ENCODE results near the gene ZNF841. TPM values are rescaled to one million over a fixed set of nuclear protein-coding genes. Genes with fewer than 3 reads are reported as not detected.
A peak's percentile ranks its signal among the peaks of the same experiment; 100 is the strongest.

Gene ZNF841
- total and polyA plus RNA-seq, 12 donors, result 9.2 to 34.1 (median 20.4) TPM

DNA sequence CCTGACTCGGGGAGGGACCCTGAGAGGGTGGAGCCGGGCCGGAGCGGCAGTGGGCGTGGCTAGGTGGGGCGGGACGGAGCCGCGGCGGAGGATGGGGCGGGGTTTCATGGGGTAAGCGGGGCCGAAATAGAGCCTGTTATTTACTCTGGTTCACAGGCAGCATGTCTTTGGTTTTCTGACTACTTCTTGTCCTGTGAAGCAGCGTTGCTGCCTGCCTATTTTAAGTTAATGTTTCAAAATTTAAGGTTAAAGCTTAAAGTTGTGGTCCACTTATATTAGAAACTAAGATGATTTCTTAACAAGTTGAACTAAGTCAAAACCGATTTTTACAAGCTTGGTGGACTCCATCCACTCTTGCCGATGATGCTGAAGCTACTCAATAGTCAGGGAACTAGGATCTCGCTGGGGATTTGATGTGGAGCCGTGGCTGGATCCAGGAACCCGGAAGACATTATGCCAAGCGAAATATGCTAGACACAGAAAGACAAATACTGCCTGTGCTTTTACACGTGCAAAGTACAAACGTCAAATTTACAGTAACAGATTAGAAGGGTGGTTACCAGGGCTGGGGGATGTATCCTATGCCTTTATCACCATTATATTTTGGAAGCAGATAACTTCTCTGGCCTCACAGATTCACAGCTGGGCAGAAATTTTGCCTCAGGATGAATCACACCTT lies 44.6 kb upstream of the ZNF841 start:
- no peak for DNase-seq
- no peaks in the 10 kb centered on the region for H3K9me3 ChIP-seq (replicated peaks in 1 of 3)
- TF ChIP-seq, protein P1, sequence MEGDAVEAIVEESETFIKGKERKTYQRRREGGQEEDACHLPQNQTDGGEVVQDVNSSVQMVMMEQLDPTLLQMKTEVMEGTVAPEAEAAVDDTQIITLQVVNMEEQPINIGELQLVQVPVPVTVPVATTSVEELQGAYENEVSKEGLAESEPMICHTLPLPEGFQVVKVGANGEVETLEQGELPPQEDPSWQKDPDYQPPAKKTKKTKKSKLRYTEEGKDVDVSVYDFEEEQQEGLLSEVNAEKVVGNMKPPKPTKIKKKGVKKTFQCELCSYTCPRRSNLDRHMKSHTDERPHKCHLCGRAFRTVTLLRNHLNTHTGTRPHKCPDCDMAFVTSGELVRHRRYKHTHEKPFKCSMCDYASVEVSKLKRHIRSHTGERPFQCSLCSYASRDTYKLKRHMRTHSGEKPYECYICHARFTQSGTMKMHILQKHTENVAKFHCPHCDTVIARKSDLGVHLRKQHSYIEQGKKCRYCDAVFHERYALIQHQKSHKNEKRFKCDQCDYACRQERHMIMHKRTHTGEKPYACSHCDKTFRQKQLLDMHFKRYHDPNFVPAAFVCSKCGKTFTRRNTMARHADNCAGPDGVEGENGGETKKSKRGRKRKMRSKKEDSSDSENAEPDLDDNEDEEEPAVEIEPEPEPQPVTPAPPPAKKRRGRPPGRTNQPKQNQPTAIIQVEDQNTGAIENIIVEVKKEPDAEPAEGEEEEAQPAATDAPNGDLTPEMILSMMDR (IDR thresholded peaks at IDR 0.05), result no peak
- TF ChIP-seq POLR2A (IDR thresholded peaks at IDR 0.05), result no peak
- no peaks in the 10 kb centered on the region for H3K36me3 ChIP-seq (replicated peaks in 1 of 2)
- peak overlapping the region in 2 of 4 donors; percentile 78 to 84 for H3K4me3 ChIP-seq
- no peaks in the 10 kb centered on the region for H3K27me3 ChIP-seq
- H3K4me1 ChIP-seq (replicated peaks in 1 of 2), result peaks cover 0 to 21% of the 10 kb centered on the region in 2 donors
- intact Hi-C loops (cut with DNase I), result no loop called here
- 11 to 15% (median 13%) methylated on average over 22 of the region's 22 CpGs for WGBS, 4 donors
- H3K27ac ChIP-seq, result peak overlapping the region in 4 of 5 donors; percentile 35 to 99 (median 96)

DNA sequence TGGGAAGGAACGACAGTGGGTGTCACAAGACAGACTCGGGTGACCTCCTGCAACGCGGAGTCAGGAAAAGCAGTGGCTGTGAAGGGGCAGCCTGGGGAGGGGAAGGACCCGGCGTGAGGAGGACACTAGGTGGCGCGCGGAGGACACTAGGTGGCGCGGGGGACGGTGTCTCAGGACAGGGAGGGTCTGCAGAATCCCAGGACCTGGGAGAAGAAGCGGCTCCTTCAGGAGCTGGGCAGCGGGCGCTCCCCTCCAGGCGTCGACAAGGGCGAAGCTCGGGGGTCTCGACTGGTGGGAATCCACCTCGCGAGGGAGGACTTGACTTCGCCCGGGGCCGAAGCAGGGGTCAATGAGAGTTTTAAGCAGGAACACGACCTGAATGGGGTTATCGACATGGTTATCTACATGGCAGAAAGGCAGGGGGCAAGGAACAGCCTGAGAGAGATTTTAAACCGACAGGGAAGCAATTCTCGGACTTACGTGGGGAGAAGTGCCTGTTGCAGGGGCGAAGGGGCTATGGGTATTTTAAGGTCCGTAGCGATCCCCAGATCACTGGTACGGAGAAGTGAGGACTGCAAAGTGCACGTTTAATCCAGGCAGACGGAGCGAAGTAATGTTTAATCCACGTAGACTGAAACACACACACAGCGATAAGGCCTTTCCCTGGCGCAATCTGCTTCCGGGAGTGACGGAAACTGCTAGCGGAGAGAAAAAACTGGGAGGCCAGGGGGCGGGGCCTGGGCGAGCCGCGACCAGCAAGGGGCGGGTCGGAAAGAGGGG lies 43.9 kb upstream of the ZNF841 start, which contains the start of gene ZNF616:
TSS of gene ZNF616 (minus strand) at position 687 of the 780 bp plus-strand sequence. CDS start 9,426 bp downstream, outside the sequence.
- peak; percentile 98 to 99 (median 98) for DNase-seq
- WGBS, 4 donors, result 0% methylated on average over 45 to 49 of the region's 49 CpGs
- peak within 1 kb of the TSS in 3 of 4 donors; percentile 78 to 96 (median 84) for H3K4me3 ChIP-seq
- peak within 1 kb of the TSS; percentile 61 to 99 (median 97) for H3K27ac ChIP-seq
- H3K9me3 ChIP-seq (replicated peaks in 1 of 3), result no peaks in the 10 kb centered on the region
- H3K27me3 ChIP-seq, result no peaks in the 10 kb centered on the region
- peak; percentile 55 to 84 for TF ChIP-seq POLR2A (IDR thresholded peaks at IDR 0.05)
- TF ChIP-seq, protein P1 (IDR thresholded peaks at IDR 0.05), result peak; percentile 65 to 94 (median 88)
- intact Hi-C loops (cut with DNase I), result loop anchor here (2.0 to 5.0 kb wide), 3 partner anchors 48 to 99 kb away; no protein-coding TSS in a partner anchor
- H3K4me1 ChIP-seq (replicated peaks in 1 of 2), result peaks cover 0 to 21% of the 10 kb centered on the region in 2 donors
- H3K36me3 ChIP-seq (replicated peaks in 1 of 2), result no peaks in the 10 kb centered on the region

DNA sequence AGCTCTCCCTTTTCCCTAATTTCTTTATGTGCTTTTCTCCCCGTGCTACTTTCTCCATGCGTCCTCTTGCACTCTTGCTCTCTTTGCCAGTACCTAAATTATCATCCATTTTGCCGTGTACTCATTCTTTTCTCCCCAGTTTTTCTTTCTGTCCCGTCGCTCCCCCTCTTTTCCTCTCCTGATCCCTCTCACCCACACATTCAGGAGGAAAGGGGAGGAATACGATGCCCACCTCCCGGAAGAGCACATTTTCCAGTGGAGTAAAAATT lies 43.4 kb upstream of the ZNF841 start:
- no peaks in the 10 kb centered on the region for H3K27me3 ChIP-seq
- H3K9me3 ChIP-seq (replicated peaks in 1 of 3), result no peaks in the 10 kb centered on the region
- H3K27ac ChIP-seq, result peak overlapping the region; percentile 61 to 99 (median 97)
- 0 to 1% (median 0%) methylated on average over 7 of the region's 7 CpGs for WGBS, 4 donors
- TF ChIP-seq, protein P1 (IDR thresholded peaks at IDR 0.05), result no peak
- peak in 1 of 2 donors; percentile 2 for TF ChIP-seq POLR2A (IDR thresholded peaks at IDR 0.05)
- no peaks in the 10 kb centered on the region for H3K36me3 ChIP-seq (replicated peaks in 1 of 2)
- intact Hi-C loops (cut with DNase I), result loop anchor here (2.0 to 5.0 kb wide), 3 partner anchors 48 to 100 kb away; no protein-coding TSS in a partner anchor
- H3K4me1 ChIP-seq (replicated peaks in 1 of 2), result peaks cover 0 to 21% of the 10 kb centered on the region in 2 donors
- no peak for DNase-seq
- H3K4me3 ChIP-seq, result peak overlapping the region in 3 of 4 donors; percentile 78 to 96 (median 84)

All from adrenal gland (tissue), 12 donors.